ENCODE measurements around the gene RNF215. TPM values are rescaled to one million over a fixed set of nuclear protein-coding genes. Genes with fewer than 3 reads are reported as not detected.

Gene RNF215
- total and polyA plus RNA-seq, 2 of the 13 experiments (the other 11 are each of a cell fraction or from before 2014, with no cell fraction given) = 5.3 to 6.1 TPM

GRCh38 chr22:30421695-30422480 lies 34.7 kb upstream of the RNF215 start (continued):
- TF ChIP-seq PRDM10 (CRISPR knock-in tag; IDR thresholded peaks at IDR 0.05; ENCODE audit: low read depth) (no peak), HNF4G (IDR thresholded peaks at IDR 0.05; ENCODE audit: borderline replicate concordance, low read depth, low read length) (peak; percentile 70; the same call in 1 of the 2 replicates), HNF4G (CRISPR knock-in tag; IDR thresholded peaks at IDR 0.05; ENCODE audit: borderline replicate concordance, low read depth) (no peak; the same call in 1 of the 2 replicates), MYPOP (CRISPR knock-in tag; IDR thresholded peaks at IDR 0.05) (no peak), ETV6 (CRISPR knock-in tag; conservative IDR thresholded peaks at IDR 0.05) (no peak), ZNF850 (CRISPR knock-in tag; conservative IDR thresholded peaks at IDR 0.05) (no peak), ZSCAN29 (CRISPR knock-in tag; conservative IDR thresholded peaks at IDR 0.05) (0 out of 2 replicates have a peak, but pooled peaks have one; percentile 34), TBL1XR1 (IDR thresholded peaks at IDR 0.05; ENCODE audit: borderline replicate concordance, low read length, partially characterized antibody) (no peak), TBP (CRISPR knock-in tag; IDR thresholded peaks at IDR 0.05) (no peak), THAP7 (CRISPR knock-in tag; IDR thresholded peaks at IDR 0.05) (no peak), BHLHE40 (IDR thresholded peaks at IDR 0.05; ENCODE audit: low read length) (no peak), NAIF1 (CRISPR knock-in tag; IDR thresholded peaks at IDR 0.05; ENCODE audit: borderline replicate concordance) (no peak), MAF1 (CRISPR knock-in tag; IDR thresholded peaks at IDR 0.05; ENCODE audit: borderline replicate concordance) (no peak), CBX1 (IDR thresholded peaks at IDR 0.05; ENCODE audit: low read depth) (no peak), ZNF256 (CRISPR knock-in tag; conservative IDR thresholded peaks at IDR 0.05) (no peak), PLSCR1 (CRISPR knock-in tag; IDR thresholded peaks at IDR 0.05; ENCODE audit: borderline replicate concordance) (no peak), SRSF1 (optimal IDR thresholded peaks at IDR 0.05; ENCODE audit: low read depth, low read length) (no peak), NPAS2 (CRISPR knock-in tag; IDR thresholded peaks at IDR 0.05; ENCODE audit: borderline replicate concordance) (no peak), TRIM22 (IDR thresholded peaks at IDR 0.05) (no peak), RCOR2 (CRISPR knock-in tag; IDR thresholded peaks at IDR 0.05) (no peak)
